HEK293T (cell line): ENCODE measurements around the gene CD83.

Experiments used
- BHLHE40 ChIP-seq: fragments of 450-650 bp; IDR thresholded peaks from 2 replicates; pipeline ENCODE4 v1.6.1; 2016; ENCODE audit warnings: mild to moderate bottlenecking, moderate library complexity, borderline replicate concordance
- CTBP1 ChIP-seq: fragments of 450-650 bp; IDR thresholded peaks from 2 replicates; pipeline ENCODE4 v1.6.1; 2016; ENCODE audit warnings: borderline replicate concordance
- ELF4 ChIP-seq: fragments of 450-650 bp; IDR thresholded peaks from 2 replicates; pipeline ENCODE4 v1.6.1; 2017; ENCODE audit warnings: antibody characterized with exemption
- FOXA1 ChIP-seq: fragments of 450-650 bp; IDR thresholded peaks from 2 replicates; pipeline ENCODE4 v1.6.1; 2016; ENCODE audit warnings: mild to moderate bottlenecking
- FOXK2 ChIP-seq: fragments of 450-650 bp; IDR thresholded peaks from 2 replicates; pipeline ENCODE4 v1.6.1; 2016; ENCODE audit warnings: mild to moderate bottlenecking
- FOXM1 ChIP-seq: fragments of 450-650 bp; IDR thresholded peaks from 2 replicates; pipeline ENCODE4 v1.6.1; 2017; ENCODE audit warnings: mild to moderate bottlenecking, borderline replicate concordance
- HDGF ChIP-seq: fragments of 450-650 bp; IDR thresholded peaks from 2 replicates; pipeline ENCODE4 v1.6.1; 2017; ENCODE audit warnings: antibody characterized with exemption, borderline replicate concordance
- LEF1 ChIP-seq: fragments of 450-650 bp; IDR thresholded peaks from 2 replicates; pipeline ENCODE4 v1.6.1; 2017; ENCODE audit warnings: mild to moderate bottlenecking, borderline replicate concordance
- SP1 ChIP-seq: fragments of 450-650 bp; IDR thresholded peaks from 2 replicates; pipeline ENCODE4 v1.6.1; 2017
- SUZ12 ChIP-seq: fragments of 450-650 bp; IDR thresholded peaks from 2 replicates; pipeline ENCODE4 v1.6.1; 2016; ENCODE audit warnings: mild to moderate bottlenecking
- TARDBP ChIP-seq: fragments of 450-650 bp; IDR thresholded peaks from 2 replicates; pipeline ENCODE4 v1.6.1; 2016
- ZNF384 ChIP-seq: fragments of 450-650 bp; IDR thresholded peaks from 2 replicates; pipeline ENCODE4 v1.6.1; 2016
- TF ChIP-seq, protein P1 (sequence below): fragments of 450-650 bp; IDR thresholded peaks from 2 replicates; pipeline ENCODE4 v1.6.1; 2016

DNA sequence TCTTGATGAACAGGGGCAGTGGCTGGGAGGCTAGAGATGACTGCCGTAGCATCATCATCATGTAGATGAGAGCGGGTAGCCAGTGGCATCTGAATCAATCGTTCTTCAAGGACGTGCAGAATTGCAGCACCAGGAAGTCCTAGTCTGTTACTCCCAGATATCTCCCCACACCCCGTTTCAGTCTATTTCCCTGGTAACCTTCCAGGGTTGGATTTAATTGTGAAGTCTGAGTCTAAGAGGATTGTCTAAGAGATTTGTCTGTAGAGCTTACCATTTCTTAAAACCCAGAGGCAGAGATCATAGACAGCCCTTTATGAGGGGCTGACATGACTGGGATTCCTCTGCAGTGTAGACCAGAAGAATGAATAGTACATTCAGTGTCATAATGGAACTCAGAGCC lies 16.6 kb upstream of the CD83 start:
- no peak for TF ChIP-seq SP1
- no peak for TF ChIP-seq ELF4
- no peak for TF ChIP-seq FOXK2
- TF ChIP-seq, protein P1, sequence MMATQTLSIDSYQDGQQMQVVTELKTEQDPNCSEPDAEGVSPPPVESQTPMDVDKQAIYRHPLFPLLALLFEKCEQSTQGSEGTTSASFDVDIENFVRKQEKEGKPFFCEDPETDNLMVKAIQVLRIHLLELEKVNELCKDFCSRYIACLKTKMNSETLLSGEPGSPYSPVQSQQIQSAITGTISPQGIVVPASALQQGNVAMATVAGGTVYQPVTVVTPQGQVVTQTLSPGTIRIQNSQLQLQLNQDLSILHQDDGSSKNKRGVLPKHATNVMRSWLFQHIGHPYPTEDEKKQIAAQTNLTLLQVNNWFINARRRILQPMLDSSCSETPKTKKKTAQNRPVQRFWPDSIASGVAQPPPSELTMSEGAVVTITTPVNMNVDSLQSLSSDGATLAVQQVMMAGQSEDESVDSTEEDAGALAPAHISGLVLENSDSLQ: no peak
- no peak for TF ChIP-seq SUZ12
- no peak for TF ChIP-seq BHLHE40
- no peak for TF ChIP-seq FOXA1
- no peak for TF ChIP-seq FOXM1
- TF ChIP-seq LEF1: no peak
- no peak for TF ChIP-seq CTBP1
- no peak for TF ChIP-seq HDGF
- no peak for TF ChIP-seq ZNF384
- no peak for TF ChIP-seq TARDBP
